Activated T-cell treated with anti-CD3 and anti-CD28 coated beads, Interleukin-2, amount 50 U/mL, for 24 hours (primary cell): ENCODE results near the gene KDM4B.

Experiments
- DNase-seq: peaks from one replicate; pipeline ENCODE4 v3.0.0-alpha.2; 2020
- H3K27ac Mint-ChIP-seq: 2 replicates; pipeline ENCODE4 v1.8.0; 2020; ENCODE audit warnings: mild to moderate bottlenecking, mixed read lengths
- H3K27me3 Mint-ChIP-seq: 2 replicates; pipeline ENCODE4 v1.8.0; 2020; ENCODE audit warnings: mixed read lengths
- H3K36me3 Mint-ChIP-seq: 2 replicates; pipeline ENCODE4 v1.8.0; 2020; ENCODE audit warnings: low read depth, mixed read lengths
- H3K4me1 Mint-ChIP-seq: 2 replicates; pipeline ENCODE4 v1.8.0; 2020; ENCODE audit warnings: low read depth, mixed read lengths
- H3K4me3 Mint-ChIP-seq: 2 replicates; pipeline ENCODE4 v1.8.0; 2020; ENCODE audit warnings: mild to moderate bottlenecking, moderate library complexity, mixed read lengths
- H3K9me3 Mint-ChIP-seq: 2 replicates; pipeline ENCODE4 v1.8.0; 2020; ENCODE audit warnings: mixed read lengths

The KDM4B gene

GRCh38 chr19:5143471-5144411, 174.8 kb downstream of the KDM4B start:
- peaks cover 81% of the 10 kb centered on the region for H3K36me3 Mint-ChIP-seq
- no peaks in the 10 kb centered on the region for H3K27me3 Mint-ChIP-seq
- DNase-seq: peak; percentile 52
- H3K4me3 Mint-ChIP-seq: no peak overlapping the region
- no peaks in the 10 kb centered on the region for H3K9me3 Mint-ChIP-seq
- H3K27ac Mint-ChIP-seq: peak overlapping the region; percentile 79
- peaks cover 38% of the 10 kb centered on the region for H3K4me1 Mint-ChIP-seq

- peaks cover 77% of the 10 kb centered on the region for H3K36me3 Mint-ChIP-seq
- H3K4me1 Mint-ChIP-seq: peaks cover 29% of the 10 kb centered on the region
- no peak overlapping the region for H3K4me3 Mint-ChIP-seq
- no peak overlapping the region for H3K27ac Mint-ChIP-seq
- H3K9me3 Mint-ChIP-seq: no peaks in the 10 kb centered on the region
- DNase-seq: no peak
- no peaks in the 10 kb centered on the region for H3K27me3 Mint-ChIP-seq
Observed at GRCh38 chr19:5144545-5145179, 175.7 kb downstream of the KDM4B start.

DNA sequence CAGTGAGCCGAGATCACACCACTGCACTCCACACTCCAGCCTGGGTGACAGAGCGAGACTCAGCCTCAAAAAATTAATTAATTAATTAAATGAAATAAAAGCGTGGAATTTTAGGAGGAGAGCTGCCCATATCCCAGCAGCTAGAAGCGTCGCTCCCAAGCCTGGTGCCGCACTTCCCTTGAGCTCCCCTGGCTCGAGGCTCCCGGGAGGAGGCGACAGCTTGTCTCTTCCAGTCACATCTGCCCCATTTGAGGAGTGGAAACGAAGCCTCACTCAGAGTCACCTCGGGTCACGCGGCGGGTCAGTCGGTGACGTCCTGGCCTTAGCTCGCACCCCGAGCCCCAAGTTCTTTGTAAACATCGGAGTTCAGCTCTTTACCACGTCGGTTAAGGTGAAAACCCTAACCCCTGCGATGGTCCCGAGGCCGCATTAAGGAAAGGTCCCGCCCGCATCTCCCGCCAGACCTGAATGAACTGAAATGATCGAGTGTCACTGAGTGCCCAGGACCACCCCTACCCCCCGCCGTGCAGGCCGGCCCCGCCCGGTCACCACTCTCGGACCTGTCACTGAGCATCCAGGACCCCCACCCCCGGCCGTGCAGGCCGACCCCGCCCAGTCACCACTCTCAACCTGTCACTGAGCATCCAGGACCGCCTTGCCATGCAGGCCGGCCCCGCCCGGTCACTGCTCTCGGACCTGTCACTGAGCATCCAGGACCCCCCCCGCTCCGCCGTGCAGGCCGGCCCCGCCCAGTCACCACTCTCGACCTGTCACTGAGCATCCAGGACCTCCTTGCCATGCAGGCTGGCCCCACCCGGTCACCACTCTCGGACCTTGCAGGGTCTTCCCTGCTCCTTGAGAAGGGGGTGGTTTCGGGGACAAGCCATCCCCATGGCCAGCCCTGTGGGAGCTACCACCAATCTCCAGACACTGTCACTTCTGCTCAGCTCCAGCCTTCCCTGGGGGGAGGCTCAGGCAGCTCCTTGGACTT, 176.9 kb downstream of the KDM4B start:
- Mint-ChIP-seq H3K27me3 (no peaks in the 10 kb centered on the region), H3K27ac (no peak overlapping the region), H3K9me3 (no peaks in the 10 kb centered on the region), H3K36me3 (peaks cover 66% of the 10 kb centered on the region), H3K4me3 (no peak overlapping the region), H3K4me1 (peaks cover 20% of the 10 kb centered on the region)
- no peak for DNase-seq

GRCh38 chr19:5147074-5147977, 178.4 kb downstream of the KDM4B start:
- DNase-seq: no peak
- peaks cover 55% of the 10 kb centered on the region for H3K36me3 Mint-ChIP-seq
- H3K4me3 Mint-ChIP-seq: no peak overlapping the region
- no peaks in the 10 kb centered on the region for H3K9me3 Mint-ChIP-seq
- peak overlapping the region; percentile 29 for H3K27ac Mint-ChIP-seq
- no peaks in the 10 kb centered on the region for H3K27me3 Mint-ChIP-seq
- H3K4me1 Mint-ChIP-seq: peaks cover 11% of the 10 kb centered on the region

DNA sequence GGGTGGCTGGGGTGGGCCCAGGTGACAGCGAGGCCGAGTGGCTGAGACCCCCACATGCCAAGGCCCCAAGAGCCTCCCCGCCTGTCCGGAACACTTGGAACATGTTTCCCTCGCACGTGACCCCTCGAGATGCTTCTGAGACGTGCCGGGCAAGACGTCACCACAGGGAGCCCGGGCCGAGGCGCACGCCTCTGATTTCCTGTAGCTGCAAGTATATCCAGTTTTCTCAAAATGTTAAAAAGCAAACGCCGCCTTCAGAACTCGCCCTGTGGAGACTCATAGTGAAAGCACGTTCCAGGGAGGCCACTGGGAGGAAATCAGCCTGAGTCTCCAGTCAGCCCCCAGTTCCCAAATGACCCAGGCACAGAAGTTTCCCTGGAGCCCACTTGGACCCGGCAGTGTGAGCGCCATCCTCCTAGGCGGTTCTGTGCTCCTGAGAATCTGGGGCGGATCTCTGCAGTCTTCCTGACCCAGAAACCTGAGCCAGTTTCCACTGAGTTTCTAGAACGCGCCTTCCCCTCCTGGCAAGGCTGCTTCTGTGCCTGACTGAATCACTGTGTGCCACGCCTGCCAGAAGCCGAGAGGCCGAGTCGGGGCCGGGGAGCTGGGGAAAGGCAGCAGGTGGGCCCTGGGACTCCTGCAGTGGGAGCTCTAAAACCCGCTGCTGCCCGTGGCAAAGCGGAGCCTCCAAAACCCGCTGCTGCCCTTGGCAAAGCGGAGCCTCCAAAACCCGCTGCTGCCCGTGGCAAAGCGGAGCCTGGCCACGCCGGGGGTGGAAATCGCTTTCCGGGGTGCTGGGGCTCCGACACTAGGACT, 179.3 kb downstream of the KDM4B start:
- Mint-ChIP-seq H3K36me3 (peaks cover 48% of the 10 kb centered on the region), H3K27me3 (no peaks in the 10 kb centered on the region), H3K27ac (no peak overlapping the region), H3K4me1 (peaks cover 4% of the 10 kb centered on the region), H3K4me3 (no peak overlapping the region), H3K9me3 (no peaks in the 10 kb centered on the region)
- no peak for DNase-seq

DNA sequence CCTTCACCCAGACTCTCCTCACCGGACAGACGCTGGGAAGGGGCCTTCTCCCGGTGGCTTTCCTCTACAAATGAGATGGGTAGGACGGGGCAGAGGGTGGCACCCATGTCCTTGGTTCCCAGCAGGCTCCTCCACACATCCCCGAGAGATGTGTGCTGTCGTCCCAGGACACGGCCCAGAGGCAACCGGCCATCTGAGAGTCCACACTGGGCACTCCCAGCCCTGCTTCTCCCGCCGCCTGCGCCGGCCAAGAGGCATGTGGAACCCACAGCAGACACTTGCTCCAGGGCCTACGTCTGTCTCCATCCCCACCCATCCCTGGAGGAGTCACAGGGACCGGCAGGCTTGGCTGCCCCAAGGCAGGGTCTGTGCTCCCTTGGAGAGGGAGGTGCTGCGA, 179.9 kb downstream of the KDM4B start:
- Mint-ChIP-seq H3K4me1 (no peaks in the 10 kb centered on the region), H3K27me3 (no peaks in the 10 kb centered on the region), H3K27ac (no peak overlapping the region), H3K4me3 (no peak overlapping the region), H3K9me3 (no peaks in the 10 kb centered on the region), H3K36me3 (peaks cover 42% of the 10 kb centered on the region)
- no peak for DNase-seq

DNA sequence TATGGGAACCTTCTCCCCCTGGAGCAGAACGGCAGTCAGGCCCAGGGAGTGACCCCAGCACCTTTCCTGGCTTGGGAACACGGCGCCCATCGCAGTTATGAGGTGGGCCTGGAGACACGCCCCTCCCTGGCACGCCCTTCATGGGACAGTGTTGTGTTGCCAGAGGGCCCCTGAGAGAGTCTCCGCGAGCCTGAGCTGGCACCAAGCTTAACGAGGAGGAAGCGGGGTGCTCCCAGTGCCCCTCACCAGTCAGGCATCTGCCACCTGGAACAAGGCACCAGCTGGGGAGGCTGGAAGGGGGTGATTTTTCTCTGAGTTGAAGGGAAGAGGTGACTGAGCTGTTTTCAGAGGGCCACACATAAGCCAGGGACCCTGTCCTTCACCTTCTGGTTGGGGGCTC, 180.6 kb downstream of the KDM4B start:
- Mint-ChIP-seq H3K9me3 (no peaks in the 10 kb centered on the region), H3K36me3 (peaks cover 39% of the 10 kb centered on the region), H3K4me1 (no peaks in the 10 kb centered on the region), H3K27me3 (no peaks in the 10 kb centered on the region), H3K4me3 (no peak overlapping the region), H3K27ac (no peak overlapping the region)
- DNase-seq: no peak

- no peak overlapping the region for H3K27ac Mint-ChIP-seq
- H3K4me1 Mint-ChIP-seq: no peaks in the 10 kb centered on the region
- DNase-seq: no peak
- no peaks in the 10 kb centered on the region for H3K27me3 Mint-ChIP-seq
- H3K4me3 Mint-ChIP-seq: no peak overlapping the region
- no peaks in the 10 kb centered on the region for H3K9me3 Mint-ChIP-seq
- peaks cover 32% of the 10 kb centered on the region for H3K36me3 Mint-ChIP-seq
Observed at GRCh38 chr19:5149932-5150901, 181.3 kb downstream of the KDM4B start.

DNA sequence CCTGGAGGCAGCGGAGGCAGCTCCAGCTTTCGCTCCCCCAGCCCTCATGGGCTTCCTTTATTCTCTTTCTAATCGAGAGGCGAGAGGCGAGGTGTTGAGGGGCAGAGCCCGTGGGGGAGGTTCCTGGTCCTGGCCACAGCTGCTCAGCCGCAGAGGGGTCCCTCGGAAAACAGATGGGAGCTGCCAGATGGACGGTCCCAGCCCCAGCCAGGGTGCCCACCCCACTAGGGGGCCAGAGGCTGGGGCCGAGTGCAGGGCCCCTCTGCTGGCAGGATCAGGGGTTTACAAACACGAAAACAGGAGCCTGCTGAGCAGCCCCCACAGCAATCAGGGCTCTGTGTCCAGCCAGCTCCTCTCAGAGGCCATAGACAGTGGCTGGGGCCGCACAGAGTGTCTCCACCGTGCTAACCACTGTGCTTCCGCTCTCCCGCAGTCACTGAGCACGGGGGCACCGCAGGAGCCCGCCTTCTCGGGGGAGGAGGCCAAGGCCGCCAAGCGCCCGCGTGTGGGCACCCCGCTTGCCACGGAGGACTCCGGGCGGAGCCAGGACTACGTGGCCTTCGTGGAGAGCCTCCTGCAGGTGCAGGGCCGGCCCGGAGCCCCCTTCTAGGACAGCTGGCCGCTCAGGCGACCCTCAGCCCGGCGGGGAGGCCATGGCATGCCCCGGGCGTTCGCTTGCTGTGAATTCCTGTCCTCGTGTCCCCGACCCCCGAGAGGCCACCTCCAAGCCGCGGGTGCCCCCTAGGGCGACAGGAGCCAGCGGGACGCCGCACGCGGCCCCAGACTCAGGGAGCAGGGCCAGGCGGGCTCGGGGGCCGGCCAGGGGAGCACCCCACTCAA, 182.2 kb downstream of the KDM4B start:
- peaks cover 28% of the 10 kb centered on the region for H3K36me3 Mint-ChIP-seq
- no peaks in the 10 kb centered on the region for H3K9me3 Mint-ChIP-seq
- no peak overlapping the region for H3K27ac Mint-ChIP-seq
- no peaks in the 10 kb centered on the region for H3K4me1 Mint-ChIP-seq
- H3K27me3 Mint-ChIP-seq: no peaks in the 10 kb centered on the region
- no peak for DNase-seq
- no peak overlapping the region for H3K4me3 Mint-ChIP-seq

DNA sequence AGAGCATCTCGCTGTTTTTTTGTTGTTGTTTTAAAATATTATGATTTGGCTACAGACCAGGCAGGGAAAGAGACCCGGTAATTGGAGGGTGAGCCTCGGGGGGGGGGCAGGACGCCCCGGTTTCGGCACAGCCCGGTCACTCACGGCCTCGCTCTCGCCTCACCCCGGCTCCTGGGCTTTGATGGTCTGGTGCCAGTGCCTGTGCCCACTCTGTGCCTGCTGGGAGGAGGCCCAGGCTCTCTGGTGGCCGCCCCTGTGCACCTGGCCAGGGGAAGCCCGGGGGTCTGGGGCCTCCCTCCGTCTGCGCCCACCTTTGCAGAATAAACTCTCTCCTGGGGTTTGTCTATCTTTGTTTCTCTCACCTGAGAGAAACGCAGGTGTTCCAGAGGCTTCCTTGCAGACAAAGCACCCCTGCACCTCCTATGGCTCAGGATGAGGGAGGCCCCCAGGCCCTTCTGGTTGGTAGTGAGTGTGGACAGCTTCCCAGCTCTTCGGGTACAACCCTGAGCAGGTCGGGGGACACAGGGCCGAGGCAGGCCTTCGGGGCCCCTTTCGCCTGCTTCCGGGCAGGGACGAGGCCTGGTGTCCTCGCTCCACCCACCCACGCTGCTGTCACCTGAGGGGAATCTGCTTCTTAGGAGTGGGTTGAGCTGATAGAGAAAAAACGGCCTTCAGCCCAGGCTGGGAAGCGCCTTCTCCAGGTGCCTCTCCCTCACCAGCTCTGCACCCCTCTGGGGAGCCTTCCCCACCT, 183.3 kb downstream of the KDM4B start:
- no peak overlapping the region for H3K27ac Mint-ChIP-seq
- H3K36me3 Mint-ChIP-seq: peaks cover 19% of the 10 kb centered on the region
- no peaks in the 10 kb centered on the region for H3K27me3 Mint-ChIP-seq
- no peak for DNase-seq
- H3K4me1 Mint-ChIP-seq: no peaks in the 10 kb centered on the region
- no peak overlapping the region for H3K4me3 Mint-ChIP-seq
- no peaks in the 10 kb centered on the region for H3K9me3 Mint-ChIP-seq
